ENCODE data around the gene LAMC3.

Gene LAMC3

GRCh38 chr9:131094622-131095021 lies 85.6 kb downstream of the LAMC3 start:
- TF ChIP-seq CTCF (IDR thresholded peaks at IDR 0.05), result no peak

- no peak for TF ChIP-seq CTCF (IDR thresholded peaks at IDR 0.05)
Observed at GRCh38 chr9:131095666-131096268, 86.8 kb downstream of the LAMC3 start.

GRCh38 chr9:131096269-131097125 lies 87.5 kb downstream of the LAMC3 start, which contains the start of gene AIF1L:
AIF1L (plus strand) TSS chr9:131096531; CDS start chr9:131096630, 99 bp downstream.
- no peak for TF ChIP-seq CTCF (IDR thresholded peaks at IDR 0.05)

GRCh38 chr9:131097126-131097947 lies 88.4 kb downstream of the LAMC3 start:
- no peak for TF ChIP-seq CTCF (IDR thresholded peaks at IDR 0.05)

GRCh38 chr9:131097948-131098278 lies 88.9 kb downstream of the LAMC3 start:
- TF ChIP-seq CTCF (IDR thresholded peaks at IDR 0.05), result no peak

GRCh38 chr9:131098391-131099101 lies 89.6 kb downstream of the LAMC3 start:
- TF ChIP-seq CTCF (IDR thresholded peaks at IDR 0.05), result no peak

- no peak for TF ChIP-seq CTCF (IDR thresholded peaks at IDR 0.05)
Observed at GRCh38 chr9:131099102-131099606, 90.2 kb downstream of the LAMC3 start.
